Suppressor macrophage treated with lipopolysaccharide for 1 hour (primary cell): ENCODE data around the gene INPP5D.
A peak's percentile ranks its signal among the peaks of the same experiment; 100 is the strongest.

Experiments
- DNase-seq, 3 donors: peaks; one replicate each; pipeline ENCODE4 v3.0.0-alpha.2; 2020 to 2022

Gene INPP5D

DNA sequence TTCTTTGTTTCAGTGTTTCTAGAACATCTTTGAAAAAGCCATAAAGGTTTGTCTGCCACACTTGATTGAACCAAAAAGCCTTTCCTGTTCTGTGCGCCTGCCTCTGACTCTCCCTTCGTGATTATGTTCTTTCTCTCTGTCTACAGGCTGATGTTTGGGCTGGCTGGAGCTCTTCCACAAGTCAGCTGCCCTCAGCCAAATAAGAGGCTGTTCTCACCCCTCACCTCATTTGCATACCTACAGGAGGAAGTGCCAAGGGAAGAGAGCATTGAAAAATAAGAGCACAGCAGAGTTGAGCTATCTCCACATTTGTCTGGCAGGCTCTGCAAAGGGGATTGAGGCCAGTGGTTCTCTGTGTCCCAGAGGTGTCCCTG, 15.8 kb downstream of the INPP5D start:
- DNase-seq, result peak; percentile 65 to 74 (median 68)

DNA sequence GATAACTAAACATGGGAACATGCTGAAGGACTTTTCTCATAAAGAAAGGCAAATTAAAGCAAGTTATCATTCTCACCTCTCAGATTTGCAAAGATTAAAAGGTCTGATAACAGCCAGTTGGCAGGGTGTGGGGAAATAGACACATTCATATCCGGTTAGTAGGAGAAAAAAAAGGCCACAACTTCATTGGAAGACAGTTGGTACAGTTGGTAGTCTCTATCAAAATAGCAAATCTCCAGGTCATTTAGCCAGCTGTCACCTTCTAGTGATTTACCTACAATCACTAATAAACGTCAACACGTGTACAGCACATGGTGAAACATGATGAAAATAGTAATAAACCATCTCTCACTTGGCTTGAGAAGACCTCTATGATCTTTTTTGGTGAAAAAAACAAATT, 16.6 kb downstream of the INPP5D start:
- DNase-seq, result no peak

DNA sequence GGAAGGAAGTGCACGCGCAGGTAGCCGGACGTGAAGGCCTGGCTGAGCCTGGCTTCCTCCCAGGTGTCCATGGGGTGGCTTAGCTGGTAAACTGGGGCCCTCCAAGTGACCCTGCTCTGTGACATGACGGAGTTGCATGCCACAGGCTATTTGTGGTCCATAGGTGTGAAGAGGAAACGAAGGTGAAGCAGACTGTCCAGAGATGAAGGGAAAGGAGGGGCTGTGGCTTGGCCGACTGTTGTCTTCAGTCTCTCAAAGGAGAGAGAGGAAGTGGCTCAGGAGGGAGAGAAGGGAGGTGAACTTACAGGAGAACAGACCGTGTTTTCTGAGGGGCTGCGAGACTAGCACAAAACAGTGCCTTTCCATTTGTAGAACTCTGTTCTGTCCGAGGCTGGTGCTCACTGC, 19.3 kb downstream of the INPP5D start:
- DNase-seq, result no peak

DNA sequence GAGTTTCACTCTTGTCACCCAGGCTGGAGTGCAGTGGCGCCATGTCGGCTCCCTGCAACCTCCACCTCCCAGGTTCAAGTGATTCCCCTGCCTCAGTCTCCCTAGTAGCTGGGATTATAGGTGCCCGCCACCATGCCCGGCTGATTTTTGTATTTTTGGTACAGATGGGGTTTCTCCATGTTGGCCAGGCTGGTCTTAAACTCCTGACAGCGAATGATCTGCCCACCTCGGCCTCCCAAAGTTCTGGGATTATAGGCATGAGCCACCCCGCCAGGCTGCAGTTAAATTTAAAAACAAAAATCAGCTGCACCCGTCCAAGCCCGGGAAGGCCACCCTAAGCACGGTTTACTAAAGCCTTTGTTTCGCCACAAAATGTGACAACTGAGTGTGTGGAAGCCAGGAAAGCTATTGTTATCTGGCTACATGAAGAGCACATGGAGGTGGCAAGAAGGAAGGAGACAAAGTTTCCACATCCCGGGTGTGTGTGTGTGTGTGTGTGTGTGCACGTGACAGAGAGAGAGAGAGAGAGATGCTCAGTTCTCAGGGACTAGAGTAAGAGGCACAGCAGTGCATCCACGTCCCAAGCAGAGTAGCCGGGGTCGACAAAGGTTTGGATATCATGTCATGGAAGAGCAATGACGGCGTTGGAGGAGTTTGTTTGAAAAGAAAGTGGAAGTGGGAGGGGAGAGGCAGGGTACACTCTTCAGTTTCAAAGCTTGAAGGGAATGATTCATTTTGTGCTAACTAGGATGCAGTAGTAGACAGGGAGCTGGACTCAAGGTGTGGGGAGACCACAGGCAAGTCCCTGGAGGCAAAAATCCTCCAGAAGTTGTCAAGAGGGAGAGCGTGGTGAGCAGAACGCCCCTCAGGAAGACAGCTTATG, 20.1 kb downstream of the INPP5D start:
- DNase-seq, result peak; percentile 58 to 63 (median 62)

DNA sequence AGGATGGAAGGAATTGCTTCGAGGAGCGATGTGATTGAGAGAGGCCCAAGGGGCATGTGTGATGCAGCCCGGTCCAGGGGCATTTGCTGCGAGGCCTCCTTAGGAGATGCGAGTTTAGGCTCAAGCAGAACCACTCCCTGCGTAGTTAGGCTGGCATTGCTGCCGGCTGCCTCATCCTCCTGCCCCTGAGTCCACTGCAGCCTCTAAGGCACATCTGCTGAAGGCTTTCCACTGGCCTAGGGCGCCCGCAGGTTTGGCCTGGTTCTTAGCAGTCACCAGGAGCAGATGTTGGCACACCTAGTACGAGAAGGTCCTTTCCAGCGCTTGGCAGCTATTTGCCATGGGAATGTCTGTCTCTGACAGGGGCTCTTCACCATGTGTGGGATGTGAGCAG, 20.7 kb downstream of the INPP5D start:
- DNase-seq, result no peak

DNA sequence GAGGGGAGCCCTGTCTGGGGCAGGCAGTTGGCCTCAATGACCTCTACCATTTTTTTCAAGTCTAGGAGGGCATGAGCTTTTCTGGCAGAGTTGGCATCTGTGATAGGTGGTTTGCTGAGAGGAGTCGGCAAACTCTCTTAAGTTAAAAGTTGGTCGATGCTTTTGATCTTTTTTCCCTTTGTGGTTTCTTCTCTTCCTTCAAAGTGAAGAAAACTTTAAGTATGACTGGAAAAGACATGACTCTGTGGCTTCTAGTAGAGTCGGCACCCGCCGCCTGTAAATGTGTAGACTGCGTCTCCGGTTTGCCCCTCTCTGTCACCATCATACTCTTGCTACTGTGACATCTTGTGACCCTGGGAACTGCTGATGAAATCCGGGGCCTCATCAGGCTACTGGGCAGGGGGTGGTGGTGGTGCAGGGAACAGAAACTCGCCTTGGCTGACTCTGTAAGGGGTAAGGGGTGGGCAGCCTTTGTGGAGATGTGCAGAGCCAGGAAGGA, 21.1 kb downstream of the INPP5D start:
- DNase-seq, result peak; percentile 67 to 72 (median 72)

DNA sequence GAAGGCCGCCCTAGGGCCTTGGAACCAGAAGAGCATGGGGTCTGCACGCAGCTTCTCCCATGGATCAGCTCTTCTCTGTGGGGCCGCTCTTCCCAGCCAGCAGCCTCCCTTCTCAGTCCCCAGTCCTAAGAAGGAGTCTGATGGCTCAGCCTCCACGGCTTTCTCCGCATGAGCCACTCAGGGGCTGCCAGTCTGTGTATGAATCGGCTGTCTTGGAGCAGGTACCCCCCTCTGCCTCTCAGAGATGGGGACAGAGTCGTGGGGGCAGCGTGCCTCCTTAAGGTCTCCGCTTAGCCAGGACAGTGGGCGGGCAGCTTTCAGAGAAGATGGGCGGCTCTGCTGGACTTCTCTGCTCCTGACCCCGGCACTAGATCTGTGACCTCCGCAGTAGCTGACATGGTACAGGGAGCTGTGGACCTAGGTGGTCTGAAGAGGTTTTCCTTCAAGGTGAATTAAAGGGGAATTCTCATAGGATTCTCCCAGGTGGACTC, 21.6 kb downstream of the INPP5D start:
- DNase-seq, result no peak

DNA sequence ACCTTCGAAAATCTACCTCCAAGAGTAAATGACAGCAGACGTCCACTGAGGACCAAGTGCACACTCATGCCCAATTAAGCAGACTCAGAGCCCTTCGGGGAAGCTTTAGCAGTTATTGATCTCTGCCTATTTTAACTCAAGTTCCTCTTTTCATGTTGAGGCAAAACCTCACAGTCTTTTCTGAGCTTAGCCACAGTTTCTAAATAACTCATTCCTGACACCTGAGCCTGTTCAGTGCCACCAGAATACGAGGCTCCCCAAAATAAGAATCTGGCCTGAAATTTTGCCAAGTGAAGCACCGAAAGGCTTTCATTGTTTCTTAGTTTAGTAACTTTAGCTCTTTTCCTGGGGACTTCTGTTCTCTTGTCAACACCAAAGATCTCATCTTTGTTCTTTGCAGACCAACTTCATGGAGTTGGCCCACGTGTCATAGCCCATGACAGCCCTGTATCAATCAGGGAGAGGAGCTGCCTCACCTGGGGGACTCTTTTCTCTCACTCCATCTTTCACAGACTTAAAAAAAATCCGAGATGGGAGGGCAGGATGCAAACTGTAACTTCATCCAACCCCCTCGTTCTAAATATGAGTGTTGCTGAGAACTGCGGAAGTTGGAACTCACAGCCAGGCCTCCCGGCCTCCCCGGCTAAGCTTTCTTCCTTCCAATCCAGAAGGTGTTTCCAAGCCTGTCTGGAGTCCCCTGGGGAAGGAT, 22.2 kb downstream of the INPP5D start:
- DNase-seq, result no peak

DNA sequence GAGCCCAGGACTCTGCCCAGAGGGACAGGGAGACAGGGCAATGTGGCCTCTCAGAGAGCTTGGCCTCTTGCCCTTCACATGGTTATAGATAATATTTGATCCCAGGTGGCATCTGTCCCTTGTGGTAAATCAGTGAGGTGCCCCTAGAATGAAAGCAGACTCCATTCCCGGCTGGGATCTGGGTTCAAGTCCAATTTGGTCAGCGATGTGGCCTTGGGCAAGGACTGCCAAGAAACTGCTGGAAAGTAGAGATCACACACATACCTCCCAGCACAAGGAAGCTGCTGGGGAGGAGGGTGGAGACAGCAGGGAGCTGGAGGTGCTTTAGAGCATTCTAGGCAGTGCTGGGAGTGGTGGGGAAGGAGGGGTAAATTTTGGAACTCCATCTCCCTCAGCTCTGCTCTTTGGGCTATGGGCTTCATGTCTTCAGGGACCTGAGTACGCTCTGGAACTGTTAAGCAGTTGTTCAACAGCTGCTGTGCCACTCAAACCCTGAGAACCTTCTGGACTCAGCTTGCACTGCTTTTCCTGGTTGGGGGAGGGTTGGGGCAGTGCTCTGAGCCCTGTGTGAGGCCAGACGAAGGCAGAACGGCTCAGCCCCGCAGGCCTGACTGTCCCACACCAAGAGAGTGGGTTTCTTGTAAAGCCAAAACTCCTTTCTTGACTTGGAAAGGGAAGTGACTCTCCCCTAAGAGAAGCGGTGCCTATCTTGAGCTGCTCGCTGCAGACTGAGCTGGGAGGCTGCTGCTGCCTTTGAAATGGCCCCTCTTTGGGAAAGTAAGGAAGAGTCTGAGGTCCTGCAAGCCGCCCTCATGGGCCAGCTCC, 23.0 kb downstream of the INPP5D start:
- peak in 2 of 3 donors; percentile 52 to 60 for DNase-seq

DNA sequence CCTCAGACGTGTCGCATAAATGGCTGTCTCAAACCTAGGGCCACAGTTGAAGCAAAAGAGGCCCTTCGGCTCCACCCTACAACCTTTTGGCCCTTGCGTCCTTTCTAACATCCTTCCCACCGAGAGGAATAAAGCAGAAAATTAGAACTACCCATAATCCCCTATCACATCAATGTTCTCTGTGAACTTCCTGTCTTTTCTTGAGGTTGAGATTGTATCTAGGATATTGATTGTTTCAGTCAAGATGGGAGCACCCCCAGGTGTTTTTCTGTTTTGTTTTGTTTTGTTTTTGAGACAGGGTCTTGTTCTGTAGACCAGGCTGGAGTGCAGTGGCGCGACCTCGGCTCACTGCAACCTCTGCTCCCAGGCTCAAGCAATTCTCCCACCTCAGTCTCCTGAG, 23.6 kb downstream of the INPP5D start:
- no peak for DNase-seq

DNA sequence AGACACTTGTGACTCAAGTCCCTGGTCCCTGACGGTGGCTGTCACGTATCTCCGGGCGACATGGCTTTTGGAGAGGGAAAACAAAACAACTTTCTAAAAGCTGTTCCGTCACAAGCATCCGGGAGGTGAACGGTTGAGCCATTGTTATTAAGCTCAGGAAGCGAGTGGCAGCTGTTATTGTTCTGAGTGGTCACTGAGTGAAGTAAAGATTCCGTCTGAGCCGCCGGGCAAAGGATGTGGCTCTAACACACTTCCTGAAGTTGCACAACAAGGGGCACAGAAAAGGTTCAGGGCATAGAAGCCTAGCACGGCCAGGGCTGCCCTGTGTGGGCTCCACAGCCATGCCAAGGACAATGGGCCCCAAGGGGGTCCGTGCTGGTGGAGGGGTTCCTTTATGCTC, 24.3 kb downstream of the INPP5D start:
- DNase-seq, result peak; percentile 72 to 84 (median 76)

DNA sequence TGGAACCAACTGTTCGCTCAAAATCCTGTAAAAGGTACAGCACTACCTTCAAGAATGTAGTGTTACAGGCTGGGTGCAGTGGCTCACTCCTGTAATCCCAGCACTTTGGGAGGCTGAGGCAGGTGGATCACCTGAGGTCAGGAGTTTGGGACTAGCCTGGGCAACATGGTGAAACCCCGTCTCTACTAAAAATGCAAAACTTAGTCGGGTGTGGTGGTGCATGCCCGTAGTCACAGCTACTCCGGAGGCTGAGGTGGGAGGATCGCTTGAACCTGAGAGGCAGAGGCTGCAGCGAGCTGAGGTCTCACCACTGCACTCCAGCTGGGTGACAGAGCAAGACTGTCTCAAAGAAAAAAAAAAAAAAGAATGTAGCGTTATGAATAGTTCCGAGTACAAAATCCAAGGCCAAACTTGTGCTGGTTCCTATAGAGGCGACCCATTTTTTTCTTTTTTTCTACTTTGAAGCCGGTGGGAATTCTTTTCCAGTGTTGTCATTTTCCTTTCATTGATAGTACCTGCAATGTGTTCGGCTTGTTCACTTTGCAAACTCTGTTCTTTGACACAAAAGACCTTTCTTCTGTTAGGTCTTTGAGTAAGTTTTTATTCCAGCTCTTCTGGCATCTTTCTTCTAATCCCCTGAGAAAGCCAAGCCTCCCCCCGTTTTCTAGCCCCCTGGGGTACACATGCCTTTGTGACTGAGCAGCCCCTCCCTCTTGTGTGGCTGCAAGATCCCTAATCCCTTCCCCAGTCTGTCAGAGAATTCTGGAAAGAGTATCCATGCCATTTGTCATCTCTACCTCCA, 25.1 kb downstream of the INPP5D start:
- DNase-seq, result no peak

DNA sequence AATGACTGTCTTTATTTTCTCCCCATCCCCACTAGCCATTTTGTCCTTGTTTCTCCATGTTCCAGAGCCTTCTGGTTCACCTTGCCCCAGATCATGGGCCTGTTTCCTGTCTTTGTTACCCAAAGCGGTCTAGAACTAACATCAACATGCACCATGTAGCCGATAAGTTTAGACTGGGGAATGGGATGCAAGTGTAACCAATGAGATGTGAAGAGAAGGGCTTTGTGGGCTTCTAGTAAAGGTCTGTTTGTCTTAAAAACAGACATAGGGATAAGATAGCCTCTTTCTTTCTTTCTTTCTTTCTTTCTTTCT, 25.7 kb downstream of the INPP5D start:
- no peak for DNase-seq

DNA sequence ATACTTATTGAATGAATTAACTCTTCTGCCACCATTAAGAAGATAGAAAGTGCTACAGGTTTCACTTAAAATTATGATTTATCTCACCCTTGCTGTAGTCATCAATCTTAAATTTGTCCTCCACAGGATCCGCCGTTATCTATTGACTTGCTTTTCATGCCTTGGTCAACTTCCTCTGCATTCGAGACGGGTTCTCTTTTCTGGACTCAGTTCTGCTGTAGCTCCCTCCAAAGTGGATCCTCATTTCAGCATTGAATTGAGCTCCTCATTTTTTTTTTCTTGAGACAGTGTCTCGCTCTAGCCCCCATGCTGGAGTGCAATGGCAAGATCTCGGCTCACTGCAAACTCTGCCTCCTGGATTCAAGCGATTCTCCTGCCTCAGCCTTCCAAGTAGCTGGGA, 27.6 kb downstream of the INPP5D start:
- DNase-seq, result peak in 1 of 3 donors; percentile 54

DNA sequence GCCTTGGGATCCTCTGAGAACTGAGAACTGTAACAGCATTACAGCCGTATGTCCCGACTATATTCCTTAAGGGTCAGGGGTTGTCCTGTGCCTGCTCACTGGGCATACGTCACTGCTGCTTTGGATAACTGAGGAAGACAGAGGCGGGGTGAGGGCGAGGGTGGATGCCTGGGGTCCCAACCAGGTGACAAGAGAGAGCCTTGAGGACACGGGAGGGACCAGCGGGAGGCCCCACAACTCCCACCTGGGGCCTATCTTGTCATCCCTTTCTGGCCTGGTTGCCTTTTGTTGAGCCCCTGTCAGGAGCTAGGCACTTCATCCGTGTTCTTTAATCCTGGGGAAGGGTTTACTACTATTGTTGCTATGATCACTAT, 28.8 kb downstream of the INPP5D start:
- DNase-seq, result no peak

DNA sequence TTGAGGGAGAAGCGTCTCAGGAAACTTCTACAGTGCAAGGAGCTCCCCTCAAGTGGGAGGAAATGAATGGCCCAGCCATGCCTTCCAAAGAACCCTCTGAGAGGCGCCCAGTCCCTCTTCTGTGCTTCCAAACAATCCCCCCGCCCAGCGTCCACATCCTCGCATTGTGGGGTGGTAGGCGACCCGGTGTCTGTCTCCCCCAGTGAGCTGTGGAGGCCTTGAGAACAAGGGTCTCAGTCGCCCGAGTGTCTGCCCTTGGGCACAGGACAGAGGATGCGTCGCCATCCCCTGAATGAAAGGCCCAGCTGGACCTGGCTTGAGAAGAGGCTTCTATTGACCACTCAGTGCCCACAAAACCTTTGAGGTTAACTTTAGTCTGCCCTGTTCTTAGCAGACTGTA, 29.7 kb downstream of the INPP5D start:
- no peak for DNase-seq

DNA sequence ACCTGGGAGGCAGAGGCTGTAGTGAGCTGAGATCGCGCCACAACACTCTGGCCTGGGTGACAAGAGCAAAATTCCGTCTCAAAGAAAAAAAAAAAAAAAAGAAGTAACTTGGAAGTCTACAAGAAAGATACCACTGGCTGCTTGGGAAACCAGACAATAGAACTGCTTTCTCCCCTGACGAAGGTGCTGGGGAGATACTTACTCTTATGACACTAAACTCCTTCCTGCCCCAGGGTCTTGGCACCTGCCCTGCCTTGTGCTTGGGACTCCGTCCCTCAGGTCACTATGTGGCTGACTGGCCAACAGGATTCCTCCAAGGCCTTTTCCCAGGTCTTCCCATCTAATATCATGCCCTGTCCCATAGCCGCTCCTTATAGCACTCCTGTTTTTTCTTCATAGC, 30.7 kb downstream of the INPP5D start:
- no peak for DNase-seq

DNA sequence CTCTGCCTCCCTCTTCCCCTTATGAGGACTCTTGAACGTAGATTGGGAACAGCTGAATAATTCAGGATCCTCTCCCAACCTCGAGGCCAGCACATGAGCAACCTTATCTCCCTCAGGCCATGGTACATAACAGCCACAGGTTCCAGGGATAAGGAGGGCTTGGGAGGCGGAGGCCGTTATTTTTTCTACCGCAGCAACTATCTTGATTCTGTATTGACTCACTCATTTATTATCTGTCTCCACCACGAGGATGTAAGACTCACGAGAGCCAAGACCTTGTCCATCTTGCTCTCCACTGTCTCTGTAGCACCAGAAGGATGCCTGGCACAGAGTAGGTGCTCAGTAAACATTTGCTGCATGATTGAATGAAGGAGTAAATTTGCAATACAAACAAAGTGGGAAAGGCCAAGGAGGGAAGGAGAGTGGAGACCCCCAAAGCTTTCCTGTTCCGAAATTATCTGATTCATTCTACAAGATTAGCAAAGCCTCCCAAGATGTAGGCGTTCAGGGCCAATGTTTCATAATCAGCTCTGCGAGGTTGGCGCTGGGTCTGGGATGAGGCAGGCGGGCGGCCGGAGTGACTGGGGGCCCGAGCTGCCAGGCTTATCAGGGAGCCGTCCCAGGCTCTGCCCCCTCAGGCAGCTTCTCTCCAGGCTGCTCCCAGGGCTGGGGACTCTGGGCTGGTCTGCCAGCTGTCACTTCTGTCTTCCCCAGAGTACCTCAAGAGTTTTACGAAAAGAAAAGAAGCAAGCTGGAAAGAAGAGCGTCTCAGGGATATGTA, 31.6 kb downstream of the INPP5D start:
- peak in 1 of 3 donors; percentile 34 for DNase-seq

DNA sequence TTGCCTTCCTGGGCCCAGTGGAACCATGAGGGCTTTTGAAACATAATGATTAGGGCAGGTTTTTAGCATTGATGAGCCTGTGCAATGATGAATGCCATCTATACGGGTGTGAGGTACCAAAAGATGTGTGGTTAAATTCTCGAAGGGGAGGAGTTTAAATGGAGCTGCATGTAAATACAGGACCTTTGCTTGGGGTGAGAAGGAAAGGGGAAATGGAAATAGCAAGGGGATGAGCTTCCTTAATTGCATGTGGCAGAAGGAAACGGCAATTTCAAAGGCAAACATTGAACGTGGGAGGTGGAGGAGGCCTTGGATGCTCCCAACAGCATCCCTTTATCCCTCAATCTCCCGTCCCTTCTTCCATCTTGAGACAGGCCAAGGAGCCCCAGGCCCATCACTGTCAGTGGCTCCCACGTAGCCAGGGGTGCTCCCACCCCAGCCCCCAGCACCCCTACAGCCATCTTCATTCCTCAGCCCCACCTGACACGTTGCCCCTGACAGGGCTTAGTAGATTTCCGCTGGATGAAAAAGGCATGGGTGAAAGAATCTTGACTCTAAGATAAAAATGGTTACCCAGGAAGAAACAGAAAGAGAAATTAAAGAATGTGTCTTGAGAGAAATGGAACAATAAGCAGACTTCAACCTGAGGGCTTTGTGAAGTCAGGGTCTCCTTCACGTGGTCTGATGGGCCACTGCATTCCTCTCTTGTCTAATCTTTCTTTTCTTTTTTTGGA, 32.5 kb downstream of the INPP5D start:
- peak; percentile 60 to 74 (median 69) for DNase-seq

DNA sequence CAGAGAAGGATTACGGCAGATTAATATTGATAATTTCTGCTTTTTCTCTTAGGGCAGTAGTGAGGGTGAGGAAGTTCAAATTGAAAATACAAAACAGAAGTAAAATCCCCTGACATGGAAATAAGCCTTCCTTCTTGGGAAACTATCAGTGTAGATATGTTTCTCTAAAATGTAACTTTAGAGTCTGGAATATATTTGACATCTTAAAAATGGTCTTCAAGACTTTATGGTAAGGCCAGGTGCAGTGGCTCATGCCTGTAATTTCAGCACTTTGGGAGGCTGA, 33.0 kb downstream of the INPP5D start:
- DNase-seq, result peak in 2 of 3 donors; percentile 58 to 59

DNA sequence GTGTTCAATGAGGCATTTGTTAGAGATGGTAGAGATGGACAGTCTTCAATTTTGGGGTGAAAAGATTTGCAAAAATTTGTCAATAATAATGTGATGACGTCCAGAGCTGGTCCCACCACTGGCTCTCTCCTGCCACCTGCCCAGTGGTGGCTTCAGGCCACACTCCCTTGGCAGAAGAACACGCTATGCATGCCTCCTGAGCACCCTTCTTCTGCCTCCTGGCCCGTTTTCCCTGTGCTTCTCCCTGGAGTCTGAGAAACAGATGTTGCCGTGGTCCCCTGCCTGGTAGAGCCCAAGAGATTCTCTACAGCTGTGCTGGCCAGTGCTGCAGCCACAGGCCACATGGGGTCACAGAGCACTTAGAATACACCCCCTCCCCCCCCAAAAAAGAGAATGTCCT, 33.6 kb downstream of the INPP5D start:
- DNase-seq, result no peak
